IPS-NIHi11 (cell line): Measurements from ENCODE around the gene KDM4B.

Experiments used
- DNase-seq: peaks from one replicate; pipeline ENCODE4 v3.0.0; 2012; ENCODE audit warnings: mixed read lengths, low spot score

The KDM4B gene

DNA sequence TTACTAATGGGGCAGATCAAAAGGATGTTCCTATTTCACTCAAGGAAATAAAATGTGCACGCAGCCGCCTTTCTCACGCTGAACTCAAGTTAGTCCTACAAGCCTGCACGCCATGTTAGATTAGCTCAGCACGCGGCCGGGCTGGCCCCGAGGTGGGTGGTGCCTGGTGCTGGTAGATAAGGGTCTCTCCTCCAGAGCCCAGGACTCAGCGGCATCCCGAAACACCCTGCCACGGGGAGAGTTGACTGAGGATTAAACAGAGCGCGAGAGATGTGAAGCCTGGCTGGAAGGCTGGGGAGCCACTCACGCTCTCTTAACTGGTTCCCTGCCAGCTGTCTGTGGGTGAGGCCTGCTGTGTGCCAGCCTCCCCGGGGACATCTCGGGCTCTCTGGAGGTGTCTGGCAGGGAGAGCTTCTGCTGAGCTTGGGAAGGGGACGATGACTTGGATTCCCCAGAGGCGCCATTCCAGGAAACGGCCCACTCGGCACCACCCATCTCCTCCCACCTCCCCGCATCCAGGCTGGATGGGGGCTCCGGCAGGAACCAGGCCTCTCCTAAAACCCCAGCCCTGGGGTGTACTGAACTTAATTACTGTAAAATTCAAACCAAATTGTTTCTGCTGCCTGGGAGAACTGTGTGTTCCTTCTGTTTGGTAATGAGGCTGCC, 122.2 kb downstream of the KDM4B start:
- DNase-seq, result no peak

DNA sequence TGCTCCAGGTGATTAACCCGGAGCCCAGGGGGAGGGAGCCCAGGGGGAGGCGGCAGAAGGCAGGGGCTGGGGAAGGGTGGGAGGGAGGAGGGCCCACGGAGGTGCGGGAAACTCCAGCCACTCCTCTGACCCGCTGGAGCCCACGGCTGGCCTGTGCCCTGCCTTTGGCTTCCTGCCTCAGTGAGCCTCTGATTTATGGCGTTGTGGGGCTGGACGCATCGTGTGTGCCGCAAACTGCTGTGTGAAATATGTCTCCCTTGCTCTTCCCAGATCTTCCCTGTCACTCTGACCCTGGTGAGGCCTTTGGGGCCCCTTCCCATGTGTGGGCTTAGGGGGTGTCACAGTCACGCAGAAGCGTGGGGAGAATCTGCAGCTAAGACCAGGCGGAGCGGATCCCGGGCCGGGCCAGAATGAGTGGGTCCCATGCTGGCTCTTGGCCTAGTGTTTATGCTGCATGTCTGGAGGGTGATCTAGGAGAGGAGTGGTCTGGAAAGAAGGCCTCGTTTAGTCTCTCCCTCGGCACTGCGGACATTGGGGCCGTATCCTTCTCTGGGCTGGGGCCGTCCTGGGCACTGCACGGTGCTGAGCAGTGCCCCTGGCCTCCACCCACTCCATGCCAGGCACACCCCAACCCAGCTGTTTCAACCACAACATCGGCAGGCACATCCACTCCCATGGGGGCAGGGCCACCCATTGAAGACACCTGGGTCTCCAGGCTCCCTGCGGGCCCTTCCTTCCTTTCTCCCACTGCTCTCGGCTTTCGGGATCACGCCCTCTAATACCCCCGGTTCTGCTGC, 123.0 kb downstream of the KDM4B start:
- DNase-seq, result no peak

DNA sequence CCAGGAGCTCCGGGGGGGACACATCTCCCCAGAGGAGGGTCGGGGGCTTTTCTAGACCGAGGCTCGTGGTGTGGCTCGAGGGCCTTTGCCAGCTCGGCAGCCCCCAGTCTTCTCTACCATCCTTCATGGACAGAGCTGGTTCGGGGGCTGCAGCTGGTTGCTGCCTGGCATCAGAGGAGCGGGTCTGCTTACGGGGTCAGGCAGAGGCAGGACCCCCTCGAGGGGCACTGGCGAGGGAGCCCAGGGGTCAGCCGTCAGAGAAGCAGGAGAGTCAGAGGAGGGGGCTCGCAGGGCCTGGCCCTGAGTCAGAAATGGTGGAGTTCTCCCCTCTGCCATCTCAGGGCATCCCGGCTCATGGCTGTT, 123.5 kb downstream of the KDM4B start:
- no peak for DNase-seq

DNA sequence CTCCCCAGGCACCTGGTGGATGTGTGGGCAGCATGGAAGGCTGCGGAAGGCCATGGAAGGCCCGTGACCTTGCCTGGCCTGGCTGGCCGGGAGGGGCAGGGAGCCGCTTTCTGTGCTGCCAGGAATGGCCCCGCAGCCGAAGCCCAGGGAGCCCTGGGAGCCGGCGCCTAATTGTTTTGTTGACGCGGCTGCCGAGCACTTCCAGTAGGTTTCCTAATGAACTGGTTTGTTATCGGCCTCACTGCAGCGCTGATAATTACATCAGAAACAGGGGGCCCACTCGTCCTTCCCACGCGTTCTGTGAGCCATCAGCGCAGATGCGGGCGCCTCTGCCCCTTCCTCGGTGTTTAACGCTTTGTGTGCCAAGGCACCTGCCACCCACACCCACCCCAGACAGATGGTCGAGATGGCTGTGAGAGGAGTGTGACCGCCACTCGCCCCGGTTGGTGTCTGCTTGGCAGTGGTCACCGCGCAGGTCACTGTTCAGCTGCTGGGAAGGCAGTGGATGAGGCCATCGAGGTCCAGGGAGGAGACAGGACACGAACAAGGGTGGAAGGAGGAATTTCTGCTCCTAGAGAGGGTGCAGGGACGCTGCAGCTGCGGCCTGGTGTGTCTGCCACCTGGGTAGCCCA, 124.5 kb downstream of the KDM4B start:
- DNase-seq, result no peak

DNA sequence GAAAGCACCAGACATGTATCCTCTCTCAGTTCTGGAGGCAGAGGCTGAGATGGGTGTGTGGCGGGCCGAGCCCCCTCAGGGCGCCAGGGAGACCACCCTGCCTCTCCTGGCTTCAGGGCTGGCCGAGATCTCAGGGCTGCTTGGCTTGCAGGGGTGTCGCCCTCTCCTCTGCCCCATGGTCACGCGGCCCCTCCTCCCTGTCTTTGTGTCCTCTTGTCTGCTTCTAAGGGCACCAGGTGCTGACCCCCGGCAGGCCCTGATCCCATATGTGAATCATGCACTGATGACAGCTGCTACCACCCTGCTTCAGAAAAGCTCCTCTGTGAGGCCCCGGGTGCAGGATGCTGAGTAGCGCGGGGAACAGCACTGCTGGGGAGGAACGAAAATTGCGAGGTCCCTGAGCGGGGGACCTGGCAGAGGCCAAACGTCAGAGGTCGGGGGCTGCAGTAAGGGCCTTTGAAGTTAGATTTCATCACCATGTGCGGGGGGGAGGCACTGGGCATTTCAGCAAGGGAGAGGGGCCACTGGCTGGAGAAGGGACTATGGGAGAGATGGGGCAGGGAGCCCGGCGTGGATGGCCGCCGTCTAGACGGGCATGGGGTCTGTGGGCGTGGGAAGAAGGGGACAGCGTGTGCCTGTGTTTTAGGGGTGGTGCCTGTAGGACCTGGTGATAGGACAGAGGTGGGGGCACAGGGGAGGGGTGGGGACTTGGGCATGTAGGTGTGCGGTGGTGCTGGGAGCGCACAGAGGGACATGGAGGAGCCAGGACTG, 125.2 kb downstream of the KDM4B start:
- DNase-seq, result no peak

DNA sequence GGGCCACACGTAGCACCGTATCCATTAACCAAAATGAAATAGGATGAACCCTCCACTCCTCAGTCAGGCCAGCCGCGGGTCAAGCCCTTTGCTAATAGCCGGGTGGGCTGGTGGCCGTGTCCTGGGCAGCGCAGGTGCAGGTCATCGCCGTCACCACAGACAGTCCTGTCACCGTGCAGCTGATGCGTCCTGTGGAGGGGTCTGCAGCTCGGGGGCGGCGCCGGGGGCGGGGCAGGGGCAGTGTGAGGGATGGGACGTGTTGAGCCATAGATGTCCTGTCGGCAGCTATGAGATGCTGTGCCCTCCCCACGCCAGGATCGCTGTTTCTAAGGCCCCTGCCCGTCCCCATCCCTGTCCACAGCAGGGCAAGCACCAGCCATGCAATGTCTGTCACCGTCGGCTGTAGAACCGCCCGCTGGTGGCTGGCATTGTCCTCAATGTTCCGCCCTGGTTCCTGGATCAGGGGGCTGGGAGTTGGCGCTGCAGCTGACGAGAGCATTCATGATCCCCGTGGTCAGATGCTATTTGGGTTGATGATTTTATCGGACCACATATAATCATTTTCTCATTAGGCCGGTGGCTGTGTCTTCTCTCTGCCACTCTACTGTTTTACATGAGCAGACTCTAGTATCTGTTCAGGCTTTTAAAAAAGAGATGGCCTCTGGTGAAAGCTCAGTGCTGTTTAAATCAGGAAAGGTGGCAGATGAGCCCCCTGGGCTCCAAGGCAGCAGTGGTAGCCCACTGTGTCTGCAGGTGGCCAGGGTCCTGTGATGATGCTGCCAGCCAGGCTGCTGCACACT, 126.1 kb downstream of the KDM4B start:
- no peak for DNase-seq

DNA sequence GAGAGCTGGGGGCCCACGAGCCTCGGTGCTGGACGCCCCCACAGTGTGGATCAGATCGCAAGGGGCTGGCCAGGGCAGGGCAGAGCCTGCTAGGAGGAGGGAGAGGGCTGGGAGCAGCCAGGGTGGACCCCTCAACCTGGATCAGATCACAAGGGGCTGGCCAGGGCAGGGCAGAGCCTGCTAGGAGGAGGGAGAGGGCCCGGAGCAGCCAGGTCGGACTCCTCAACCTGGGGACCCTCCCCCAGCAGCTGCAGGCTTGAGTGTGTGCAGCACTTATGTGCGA, 126.6 kb downstream of the KDM4B start:
- DNase-seq, result no peak

DNA sequence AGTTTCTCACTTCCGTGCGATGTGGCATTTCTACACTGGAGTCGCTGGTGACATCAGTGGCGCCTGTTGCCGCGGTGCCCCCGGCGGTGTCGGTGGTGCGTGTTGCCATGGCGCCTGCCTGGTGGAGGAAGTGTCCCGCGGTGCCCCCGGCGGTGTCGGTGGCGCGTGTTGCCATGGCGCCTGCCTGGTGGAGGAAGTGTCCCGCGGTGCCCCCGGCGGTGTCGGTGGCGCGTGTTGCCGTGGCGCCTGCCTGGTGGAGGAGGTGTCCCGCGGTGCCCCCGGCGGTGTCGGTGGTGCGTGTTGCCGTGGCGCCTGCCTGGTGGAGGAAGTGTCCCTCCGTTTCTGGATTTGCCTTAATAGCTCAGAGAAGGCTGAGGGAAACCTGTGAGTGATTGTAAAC, 127.6 kb downstream of the KDM4B start:
- no peak for DNase-seq

DNA sequence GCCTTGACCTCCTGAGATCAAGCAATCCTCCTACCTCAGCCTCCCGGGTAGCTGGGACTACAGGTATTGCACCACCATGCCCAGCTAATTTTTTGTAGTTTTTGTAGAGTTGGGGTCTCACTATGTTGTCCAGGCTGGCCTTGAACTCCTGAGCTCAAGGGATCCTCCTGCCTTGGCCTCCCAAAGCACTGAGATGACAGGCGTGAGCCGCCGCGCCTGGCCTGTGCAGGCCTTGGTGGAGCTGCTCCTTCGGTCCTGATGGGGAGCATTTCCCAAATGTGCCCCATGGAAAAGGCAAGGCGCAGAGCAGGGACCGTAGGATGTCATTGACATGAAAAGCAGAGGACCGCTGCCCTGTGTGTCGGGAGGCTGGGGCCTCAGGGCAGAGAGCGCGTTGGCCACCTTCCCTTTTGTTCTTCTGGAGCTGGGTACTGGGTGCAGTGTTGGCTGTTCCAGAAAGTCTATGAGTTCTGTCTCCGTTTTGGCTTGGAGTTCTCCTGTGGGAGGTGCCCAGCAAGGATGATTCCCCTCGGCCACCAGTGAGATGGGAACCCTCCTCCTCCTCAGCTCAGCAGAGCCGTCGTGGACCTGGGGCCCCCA, 128.5 kb downstream of the KDM4B start:
- no peak for DNase-seq

DNA sequence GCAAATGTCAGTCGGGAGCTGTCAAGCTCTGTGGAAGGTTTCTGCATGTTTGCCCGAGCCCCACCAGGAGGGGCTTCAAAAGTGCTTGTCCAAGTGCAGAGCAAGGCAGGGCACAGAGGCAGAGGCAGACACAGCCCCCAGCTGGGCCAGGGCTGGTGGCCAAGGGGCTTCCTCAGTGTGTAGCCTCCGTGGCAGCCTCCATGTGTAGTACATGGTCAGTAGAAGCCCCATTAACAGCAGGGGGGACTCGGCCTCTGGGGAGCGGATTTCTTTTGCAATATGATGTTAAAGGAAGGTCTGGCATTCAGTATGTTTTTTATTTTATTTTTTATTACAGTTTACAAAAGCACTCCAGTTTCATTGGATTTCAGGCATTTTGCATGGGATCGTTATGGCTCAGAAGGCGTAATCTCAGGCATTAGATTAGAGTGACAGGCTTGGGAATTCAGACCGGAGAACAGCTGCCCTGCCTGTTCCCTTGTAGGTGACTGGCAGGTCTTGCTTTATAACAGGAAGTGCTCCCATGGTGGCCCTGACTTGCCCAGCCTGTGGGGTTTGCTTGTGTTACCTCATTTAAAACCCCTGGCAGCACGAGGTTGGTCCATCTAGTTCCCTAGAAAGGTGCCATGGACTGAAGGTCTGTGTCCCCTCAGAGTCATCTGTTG, 129.2 kb downstream of the KDM4B start:
- no peak for DNase-seq

DNA sequence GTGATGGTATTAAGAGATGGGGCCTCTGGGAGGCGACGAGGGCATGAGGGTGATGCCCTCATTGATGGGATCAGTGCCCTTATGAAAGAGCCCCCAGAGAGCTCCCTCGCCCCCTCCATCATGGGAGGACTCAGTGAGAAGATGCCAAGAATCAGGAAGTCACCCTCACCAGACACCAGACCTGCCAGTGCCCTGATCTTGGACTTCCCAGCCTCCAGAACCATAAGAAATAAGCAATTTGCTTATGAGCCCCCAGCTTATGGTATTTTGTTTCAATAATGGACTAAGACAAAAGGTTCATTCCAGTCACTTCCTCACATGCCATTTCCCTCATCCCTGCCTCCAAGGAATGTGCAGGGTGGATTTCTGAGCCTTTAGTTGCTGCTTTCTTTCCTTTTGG, 129.7 kb downstream of the KDM4B start:
- DNase-seq, result no peak

DNA sequence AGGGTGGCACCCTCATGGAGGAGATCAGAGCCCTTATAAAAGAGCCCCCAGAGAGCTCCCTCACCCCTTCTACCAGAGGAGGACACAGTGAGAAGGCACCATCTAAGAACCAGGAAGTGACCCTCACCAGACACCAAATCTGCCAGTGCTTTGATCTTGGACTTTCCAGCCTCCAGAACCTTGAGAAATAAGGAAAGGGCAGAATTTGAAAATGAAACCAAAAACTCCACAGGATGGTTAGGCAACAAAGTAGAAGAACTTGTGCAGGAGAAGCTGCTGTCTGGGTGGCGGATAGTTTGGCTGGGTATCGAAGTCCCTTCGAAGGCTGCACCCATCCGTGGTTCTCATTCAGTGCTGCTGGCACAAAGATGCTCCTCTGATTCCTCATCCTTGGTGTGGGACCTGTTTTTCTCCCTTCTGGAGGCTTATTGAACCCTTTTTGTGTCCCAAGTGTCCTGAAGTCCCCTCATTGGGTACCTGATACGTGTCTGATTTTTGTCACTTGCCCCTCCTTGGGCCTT, 130.8 kb downstream of the KDM4B start:
- no peak for DNase-seq

DNA sequence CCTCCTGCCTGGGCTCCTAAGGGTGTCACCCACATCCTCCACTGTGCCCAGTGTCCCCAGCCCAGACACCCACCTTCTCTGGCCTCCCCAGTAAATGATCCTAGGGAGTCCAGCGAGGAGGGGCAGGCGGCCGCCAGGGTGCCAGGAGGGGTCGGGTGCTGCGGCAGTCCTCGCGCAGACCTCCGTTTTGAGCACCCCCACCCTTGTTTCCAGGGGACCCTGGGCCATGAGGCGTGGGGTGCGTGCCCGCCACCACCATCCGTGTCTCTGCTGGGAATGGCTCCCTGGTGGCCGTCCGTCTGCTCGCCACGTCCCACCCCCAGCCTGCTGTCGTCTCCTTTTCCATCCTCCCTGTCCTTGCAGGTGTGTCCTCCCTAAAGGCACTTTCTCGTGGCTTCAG, 133.0 kb downstream of the KDM4B start:
- no peak for DNase-seq

DNA sequence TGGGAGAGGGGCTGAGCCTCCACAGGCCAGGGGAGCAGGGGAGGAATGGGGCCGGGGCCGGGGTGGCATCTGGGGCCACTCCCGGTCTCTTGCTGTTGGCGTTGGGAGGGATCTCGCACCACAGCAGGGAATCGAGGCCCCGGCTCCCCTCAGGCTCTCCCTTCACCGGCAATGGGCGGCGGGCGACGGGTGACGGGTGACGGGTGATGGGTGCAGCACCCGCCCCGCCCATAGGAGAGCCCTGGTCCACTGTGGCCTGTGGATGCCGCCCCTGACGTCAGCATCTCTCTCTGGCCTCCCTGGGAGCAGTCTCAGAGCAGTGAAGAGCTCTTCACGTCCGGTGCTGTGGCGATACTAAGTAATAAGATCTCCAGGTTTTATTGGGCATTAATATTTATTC, 133.6 kb downstream of the KDM4B start:
- DNase-seq, result no peak

DNA sequence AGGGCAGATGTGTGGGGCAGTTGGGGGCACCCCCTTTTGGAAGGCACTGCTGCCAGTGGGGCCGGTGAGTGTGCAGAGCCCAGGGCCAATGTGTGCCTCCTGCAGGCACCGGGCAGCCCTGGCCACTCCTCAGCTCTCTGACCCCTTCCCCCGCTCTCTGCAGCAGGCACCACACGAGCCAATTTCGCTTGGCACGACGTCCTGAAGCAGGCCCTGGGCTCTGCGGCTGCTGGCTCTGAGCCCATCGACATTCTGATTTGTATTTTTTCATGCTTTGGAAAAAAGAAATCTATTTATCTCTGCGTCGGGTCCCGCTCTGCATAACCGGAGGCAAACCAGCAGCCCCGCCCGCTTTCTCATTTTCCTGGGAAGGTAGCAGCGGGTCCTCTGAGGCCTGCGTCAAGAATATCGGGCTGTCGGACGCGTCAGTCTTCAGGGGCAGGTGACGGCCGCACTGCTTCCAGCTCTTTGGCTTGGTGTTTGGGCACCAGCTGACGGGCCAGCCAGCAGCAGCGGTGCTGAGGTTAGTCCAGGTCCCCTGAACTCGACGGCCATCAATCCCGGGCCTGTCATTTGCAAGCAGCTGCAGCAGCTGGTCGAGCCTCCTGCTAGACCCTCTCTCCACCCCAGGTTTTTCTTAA, 134.3 kb downstream of the KDM4B start:
- DNase-seq, result no peak

DNA sequence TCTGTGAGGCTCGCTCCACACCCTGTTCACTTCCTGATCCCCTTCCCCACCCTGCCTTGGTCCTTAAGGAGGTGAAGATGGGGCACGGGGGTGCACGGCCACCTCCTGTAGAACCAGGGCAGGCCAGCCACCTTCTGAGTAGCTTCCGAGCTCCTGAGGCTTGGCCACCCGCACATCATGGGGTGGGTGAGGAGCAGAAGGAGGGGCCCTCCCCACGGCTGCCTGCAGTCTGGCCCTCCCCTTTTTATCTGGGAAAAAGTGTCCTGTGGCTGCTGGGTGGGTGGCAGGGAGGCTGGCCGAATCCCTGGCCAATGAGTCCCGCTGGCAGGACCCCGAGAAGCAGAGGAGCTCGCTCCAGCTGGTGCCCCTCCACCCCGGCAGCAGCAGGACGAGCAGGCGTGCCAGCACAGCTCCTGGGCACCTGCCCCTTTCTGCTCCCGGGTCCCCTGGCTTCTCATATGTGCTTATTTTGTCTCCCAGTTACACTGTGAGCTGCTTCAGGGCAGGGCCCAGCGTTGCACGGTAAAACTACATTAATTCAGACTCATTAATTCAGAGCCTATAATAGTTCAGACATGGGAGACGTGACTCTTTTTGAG, 135.0 kb downstream of the KDM4B start:
- DNase-seq, result no peak

DNA sequence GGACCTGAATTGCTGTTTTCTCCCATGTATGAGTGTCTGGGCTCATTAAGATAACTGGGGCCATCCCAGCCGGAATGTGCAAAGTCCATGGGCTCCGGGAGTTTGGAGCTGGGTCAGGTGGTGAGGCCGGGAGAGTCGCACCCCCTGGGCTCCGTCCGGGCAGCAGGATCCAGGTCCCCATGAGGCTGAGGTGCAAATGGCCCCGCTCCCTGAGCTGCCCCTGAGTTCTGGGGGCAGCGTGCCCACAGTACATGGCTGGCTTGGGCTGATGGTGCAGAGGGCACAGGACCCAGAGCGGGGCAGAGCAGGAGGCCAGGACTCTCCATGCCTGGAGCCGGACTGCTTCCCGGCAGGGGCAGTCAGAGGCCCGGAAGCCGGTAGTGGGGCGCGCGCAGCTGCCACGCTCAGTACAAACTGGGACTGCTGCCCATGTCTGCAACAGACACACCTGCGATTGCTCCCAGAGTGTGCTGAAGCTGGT, 136.0 kb downstream of the KDM4B start:
- no peak for DNase-seq

DNA sequence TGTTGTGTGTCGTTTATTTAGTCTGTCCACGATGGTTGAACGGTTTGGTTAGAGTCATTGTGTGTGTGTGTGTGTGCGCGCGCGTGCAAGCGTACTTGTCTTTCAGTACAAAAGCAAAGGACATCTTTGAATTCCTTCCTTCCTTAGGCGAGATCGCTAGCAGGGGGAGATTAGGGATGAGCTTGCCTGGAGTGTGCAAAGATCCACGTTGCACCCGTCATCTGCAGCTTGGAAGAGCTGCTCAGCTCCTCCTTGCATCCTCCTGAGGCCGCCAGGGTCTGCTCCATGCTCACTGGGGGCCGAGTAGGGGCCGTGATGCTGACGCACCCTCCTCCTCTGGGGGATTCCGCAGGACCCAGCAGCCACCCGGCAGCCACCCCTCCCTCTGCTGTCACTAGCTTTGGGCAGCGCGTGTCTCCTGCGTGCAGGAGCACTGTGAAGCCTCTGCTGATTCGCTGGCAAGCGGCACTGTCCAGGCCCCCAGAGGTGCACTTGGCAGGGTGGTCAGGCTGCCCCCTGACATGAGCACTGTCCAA, 137.3 kb downstream of the KDM4B start:
- DNase-seq, result no peak

DNA sequence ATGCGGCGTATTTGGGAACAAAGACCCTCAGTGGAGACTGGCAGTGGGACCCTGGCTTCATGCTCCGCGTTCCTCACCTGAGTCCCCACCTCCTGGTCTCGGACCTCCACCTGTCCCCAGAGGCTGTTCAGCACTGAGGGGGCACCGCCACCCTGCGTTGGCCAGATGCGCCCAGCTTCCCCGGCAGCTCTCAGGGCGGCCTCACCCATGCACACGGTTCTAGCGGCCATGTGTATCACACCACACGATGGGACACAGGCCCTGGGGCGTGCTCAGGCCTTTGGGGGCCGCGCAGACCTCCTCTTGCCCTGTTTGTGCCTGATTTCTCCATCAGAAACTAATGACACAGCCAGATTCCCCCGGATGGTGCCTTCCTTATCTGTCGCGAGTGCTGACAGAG, 138.1 kb downstream of the KDM4B start:
- no peak for DNase-seq
